Measurements from ENCODE around the gene LMO2. TPM values are rescaled to one million over a fixed set of nuclear protein-coding genes. Genes with fewer than 3 reads are reported as not detected.

Gene LMO2
- total RNA-seq (6.2 and 7.3 TPM in 2 replicates), polyA plus RNA-seq (10.7 and 11.6 TPM in 2 replicates), polyA minus RNA-seq (10.0 and 11.0 TPM in 2 replicates)
- total RNA-seq (2013): 16.7 TPM

DNA sequence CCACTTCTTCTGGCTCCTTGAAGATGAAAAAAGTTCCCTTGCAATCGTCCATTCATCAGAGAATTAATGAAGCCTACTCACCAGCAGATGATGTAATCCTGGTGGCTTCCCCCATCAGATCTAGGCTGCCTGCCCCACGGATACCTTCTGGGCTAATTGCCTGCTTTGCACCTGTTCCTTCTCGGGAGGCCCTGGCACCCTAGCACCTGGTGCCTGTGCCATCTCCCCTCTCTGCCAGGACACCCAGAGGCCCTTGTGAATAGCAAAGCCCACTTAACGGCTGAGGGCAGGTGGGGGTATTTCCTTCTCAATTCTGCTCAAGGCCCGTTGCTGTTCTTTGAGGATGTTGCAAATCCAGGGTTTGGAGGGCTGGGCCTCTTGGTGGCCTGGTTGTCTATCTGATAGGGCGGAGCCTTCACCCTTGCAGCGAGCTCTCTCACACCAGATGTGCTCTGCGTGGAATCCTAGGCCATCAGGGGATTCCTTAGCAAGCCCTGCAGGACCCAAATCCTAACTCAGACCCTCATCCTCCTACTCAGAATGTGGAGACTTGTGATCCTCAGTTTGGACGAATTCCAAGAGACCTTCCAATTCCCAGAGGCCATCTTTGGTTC is at the start of gene LMO2:
Gene LMO2, minus strand, starts transcription at position 363 of the 614 bp plus-strand sequence. CDS start 22,360 bp downstream, outside the sequence.
- no peaks in the 10 kb centered on the region for H3K9me3 ChIP-seq (ENCODE audit: control extremely low read depth in 1 of 3, control insufficient read depth in 2 of 3, insufficient read depth in 1 of 3, low read length in 2 of 3)
- peak within 1 kb of the TSS; percentile 15 for H3K9ac ChIP-seq (ENCODE audit: low read length)
- peaks cover 55 to 56% of the 10 kb centered on the region in 2 donors for H3K4me1 ChIP-seq (ENCODE audit: control insufficient read depth in 2 of 2, insufficient read depth in 2 of 2, low read length in 2 of 2)
- H2AFZ ChIP-seq (ENCODE audit: insufficient read depth, low read depth, low read length, poor library complexity, severe bottlenecking): peak within 1 kb of the TSS; percentile 84
- POLR2A ChIA-PET: interaction anchor here (0.5 to 2.3 kb wide), 2 partner anchors 24 to 53 kb away, joined by 4 to 11 read pairs; no protein-coding TSS in a partner anchor
- Mint-ChIP-seq H3K27ac (peak within 1 kb of the TSS; percentile 95), H3K4me1 (peaks cover 59% of the 10 kb centered on the region), H3K9me3 (ENCODE audit: insufficient read depth) (peaks cover 3% of the 10 kb centered on the region), H3K4me3 (peak within 1 kb of the TSS; percentile 26), H3K27me3 (no peaks in the 10 kb centered on the region)
- no peaks in the 10 kb centered on the region for H3K36me3 ChIP-seq (replicated peaks in 1 of 2; ENCODE audit: control extremely low read depth in 1 of 2, control insufficient read depth in 1 of 2, extremely low read depth in 1 of 2, insufficient read depth in 2 of 2, low read length in 1 of 2)
- H4K20me1 ChIP-seq (ENCODE audit: control insufficient read depth, insufficient read depth, low read length, poor library complexity, severe bottlenecking): no peaks in the 10 kb centered on the region
- no peaks in the 10 kb centered on the region for H3K27me3 ChIP-seq (replicated peaks in 1 of 4; ENCODE audit: control extremely low read depth in 1 of 4, control insufficient read depth in 3 of 4, insufficient read depth in 4 of 4, low read length in 3 of 4)
- no peaks in the 10 kb centered on the region for H3K79me2 ChIP-seq (ENCODE audit: control insufficient read depth, insufficient read depth, low read length)
- peak within 1 kb of the TSS; percentile 0 to 89 for H3K27ac ChIP-seq (ENCODE audit: low read length in 2 of 2)
- ATAC-seq (ENCODE audit: low read depth): no peak
- CTCF ChIA-PET: interaction anchor here (1.3 to 5.3 kb wide), 5 partner anchors 21 to 96 kb away, joined by 3 to 21 read pairs (median 4); no protein-coding TSS in a partner anchor
- peak; percentile 42 for DNase-seq
- TF ChIP-seq EZH2 (IDR thresholded peaks at IDR 0.05; ENCODE audit: borderline replicate concordance, insufficient read depth, low read depth, low read length, poor library complexity, severe bottlenecking): no peak
- TF ChIP-seq, protein P1, sequence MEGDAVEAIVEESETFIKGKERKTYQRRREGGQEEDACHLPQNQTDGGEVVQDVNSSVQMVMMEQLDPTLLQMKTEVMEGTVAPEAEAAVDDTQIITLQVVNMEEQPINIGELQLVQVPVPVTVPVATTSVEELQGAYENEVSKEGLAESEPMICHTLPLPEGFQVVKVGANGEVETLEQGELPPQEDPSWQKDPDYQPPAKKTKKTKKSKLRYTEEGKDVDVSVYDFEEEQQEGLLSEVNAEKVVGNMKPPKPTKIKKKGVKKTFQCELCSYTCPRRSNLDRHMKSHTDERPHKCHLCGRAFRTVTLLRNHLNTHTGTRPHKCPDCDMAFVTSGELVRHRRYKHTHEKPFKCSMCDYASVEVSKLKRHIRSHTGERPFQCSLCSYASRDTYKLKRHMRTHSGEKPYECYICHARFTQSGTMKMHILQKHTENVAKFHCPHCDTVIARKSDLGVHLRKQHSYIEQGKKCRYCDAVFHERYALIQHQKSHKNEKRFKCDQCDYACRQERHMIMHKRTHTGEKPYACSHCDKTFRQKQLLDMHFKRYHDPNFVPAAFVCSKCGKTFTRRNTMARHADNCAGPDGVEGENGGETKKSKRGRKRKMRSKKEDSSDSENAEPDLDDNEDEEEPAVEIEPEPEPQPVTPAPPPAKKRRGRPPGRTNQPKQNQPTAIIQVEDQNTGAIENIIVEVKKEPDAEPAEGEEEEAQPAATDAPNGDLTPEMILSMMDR (IDR thresholded peaks at IDR 0.05): no peak
- WGBS (ENCODE audit: insufficient coverage): 25% methylated on average over 9 of the region's 9 CpGs
- intact Hi-C loops (cut with micrococcal nuclease): no loop called here
- H3K4me3 ChIP-seq (ENCODE audit: control extremely low read depth in 1 of 5, extremely low read depth in 1 of 5, insufficient read depth in 1 of 5, low read depth in 2 of 5, low read length in 4 of 5): peak within 1 kb of the TSS in 1 of 5 experiments; percentile 74
- H3K4me2 ChIP-seq (replicated peaks; ENCODE audit: low read depth, low read length, poor library complexity, severe bottlenecking): peak within 1 kb of the TSS; percentile 82

DNA sequence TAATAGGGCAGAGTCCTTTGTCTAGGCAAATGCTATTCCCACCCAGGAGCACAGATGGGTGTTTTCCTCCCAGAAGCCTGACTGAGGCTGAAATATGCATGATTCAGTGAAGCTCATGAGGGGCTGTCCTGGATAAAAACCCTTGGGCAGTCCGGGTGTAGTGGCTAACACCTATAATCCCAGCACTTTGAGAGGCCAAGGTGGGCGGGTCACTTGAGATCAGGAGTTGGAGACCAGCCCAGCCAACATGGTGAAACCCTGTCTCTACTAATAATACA is 48.6 kb upstream of the LMO2 start:
- DNase-seq (no peak), ATAC-seq (ENCODE audit: low read depth) (no peak)
- Histone ChIP-seq H3K27ac (ENCODE audit: low read length in 2 of 2) (no peak overlapping the region), H3K27me3 (replicated peaks in 1 of 4; ENCODE audit: control extremely low read depth in 1 of 4, control insufficient read depth in 3 of 4, insufficient read depth in 4 of 4, low read length in 3 of 4) (peaks cover 0 to under 1% (median 0%) of the 10 kb centered on the region in 4 experiments), H3K4me1 (ENCODE audit: control insufficient read depth in 2 of 2, insufficient read depth in 2 of 2, low read length in 2 of 2) (peaks cover 13 to 29% of the 10 kb centered on the region in 2 donors), H3K9ac (ENCODE audit: low read length) (no peak overlapping the region), H2AFZ (ENCODE audit: insufficient read depth, low read depth, low read length, poor library complexity, severe bottlenecking) (no peak overlapping the region), H3K4me3 (ENCODE audit: control extremely low read depth in 1 of 5, extremely low read depth in 1 of 5, insufficient read depth in 1 of 5, low read depth in 2 of 5, low read length in 4 of 5) (no peak overlapping the region), H3K36me3 (replicated peaks in 1 of 2; ENCODE audit: control extremely low read depth in 1 of 2, control insufficient read depth in 1 of 2, extremely low read depth in 1 of 2, insufficient read depth in 2 of 2, low read length in 1 of 2) (no peaks in the 10 kb centered on the region), H3K9me3 (ENCODE audit: control extremely low read depth in 1 of 3, control insufficient read depth in 2 of 3, insufficient read depth in 1 of 3, low read length in 2 of 3) (peaks cover 0 to 8% (median 0%) of the 10 kb centered on the region in 3 donors), H3K79me2 (ENCODE audit: control insufficient read depth, insufficient read depth, low read length) (no peaks in the 10 kb centered on the region), H4K20me1 (ENCODE audit: control insufficient read depth, insufficient read depth, low read length, poor library complexity, severe bottlenecking) (no peaks in the 10 kb centered on the region), H3K4me2 (replicated peaks; ENCODE audit: low read depth, low read length, poor library complexity, severe bottlenecking) (no peak overlapping the region)
- peaks cover 38% of the 10 kb centered on the region for H3K4me1 Mint-ChIP-seq
- TF ChIP-seq EZH2 (IDR thresholded peaks at IDR 0.05; ENCODE audit: borderline replicate concordance, insufficient read depth, low read depth, low read length, poor library complexity, severe bottlenecking): no peak
- TF ChIP-seq, protein P1 (IDR thresholded peaks at IDR 0.05): no peak
- no peak overlapping the region for H3K27ac Mint-ChIP-seq
- peaks cover 9% of the 10 kb centered on the region for H3K27me3 Mint-ChIP-seq
- no peak overlapping the region for H3K4me3 Mint-ChIP-seq
- no peaks in the 10 kb centered on the region for H3K9me3 Mint-ChIP-seq (ENCODE audit: insufficient read depth)
- ChIA-PET CTCF (interaction anchor here (1.1 kb wide), 1 partner anchor 30 kb away, joined by 4 read pairs; no protein-coding TSS in a partner anchor), POLR2A (no interaction called here)
- 82% methylated on average over 2 of the region's 2 CpGs for WGBS (ENCODE audit: insufficient coverage)
- intact Hi-C loops (cut with micrococcal nuclease): loop anchor here (5.0 kb wide), 1 partner anchor 33 kb away; no protein-coding TSS in a partner anchor
